ENCODE data around the gene KIAA1958. TPM values are rescaled to one million over a fixed set of nuclear protein-coding genes. Genes with fewer than 3 reads are reported as not detected.
A peak's percentile ranks its signal among the peaks of the same experiment; 100 is the strongest.

KIAA1958 gene
- total RNA-seq, 1 experiment from 2014 or later = 4.2 TPM

- TF ChIP-seq EZH2phosphoT487 (IDR thresholded peaks at IDR 0.05; ENCODE audit: borderline replicate concordance, low read length) (no peak), EZH2 (IDR thresholded peaks at IDR 0.05; ENCODE audit: low read length, unreplicated experiment) (no peak)
- TF ChIP-seq, protein P1, sequence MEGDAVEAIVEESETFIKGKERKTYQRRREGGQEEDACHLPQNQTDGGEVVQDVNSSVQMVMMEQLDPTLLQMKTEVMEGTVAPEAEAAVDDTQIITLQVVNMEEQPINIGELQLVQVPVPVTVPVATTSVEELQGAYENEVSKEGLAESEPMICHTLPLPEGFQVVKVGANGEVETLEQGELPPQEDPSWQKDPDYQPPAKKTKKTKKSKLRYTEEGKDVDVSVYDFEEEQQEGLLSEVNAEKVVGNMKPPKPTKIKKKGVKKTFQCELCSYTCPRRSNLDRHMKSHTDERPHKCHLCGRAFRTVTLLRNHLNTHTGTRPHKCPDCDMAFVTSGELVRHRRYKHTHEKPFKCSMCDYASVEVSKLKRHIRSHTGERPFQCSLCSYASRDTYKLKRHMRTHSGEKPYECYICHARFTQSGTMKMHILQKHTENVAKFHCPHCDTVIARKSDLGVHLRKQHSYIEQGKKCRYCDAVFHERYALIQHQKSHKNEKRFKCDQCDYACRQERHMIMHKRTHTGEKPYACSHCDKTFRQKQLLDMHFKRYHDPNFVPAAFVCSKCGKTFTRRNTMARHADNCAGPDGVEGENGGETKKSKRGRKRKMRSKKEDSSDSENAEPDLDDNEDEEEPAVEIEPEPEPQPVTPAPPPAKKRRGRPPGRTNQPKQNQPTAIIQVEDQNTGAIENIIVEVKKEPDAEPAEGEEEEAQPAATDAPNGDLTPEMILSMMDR (conservative IDR thresholded peaks at IDR 0.05; ENCODE audit: low read depth, low read length) = no peak
- H4K20me1 ChIP-seq (ENCODE audit: low read length) = no peaks in the 10 kb centered on the region
- H2AFZ ChIP-seq (ENCODE audit: low read length) = no peak overlapping the region
- H3K9me3 ChIP-seq (ENCODE audit: low read length) = no peaks in the 10 kb centered on the region
- H3K4me2 ChIP-seq (ENCODE audit: low read length) = no peak overlapping the region
- ATAC-seq = peak; percentile 58
- no peak overlapping the region for H3K4me3 ChIP-seq (ENCODE audit: low read length)
- H3K79me2 ChIP-seq (ENCODE audit: low read length) = no peaks in the 10 kb centered on the region
- H3F3A ChIP-seq (ENCODE audit: low read length, unreplicated experiment) = no peaks in the 10 kb centered on the region
- no peaks in the 10 kb centered on the region for H3K4me1 ChIP-seq (ENCODE audit: insufficient read depth, low read length)
- no peak for DNase-seq
- no peaks in the 10 kb centered on the region for H3K36me3 ChIP-seq (ENCODE audit: low read depth, low read length)
- intact Hi-C loops (cut with micrococcal nuclease) = no loop called here
- POLR2A ChIA-PET (ENCODE audit: unreplicated experiment) = no interaction called here
- no peak overlapping the region for H3K9ac ChIP-seq (ENCODE audit: low read length)
- no peaks in the 10 kb centered on the region for H3K9me2 ChIP-seq (replicated peaks; ENCODE audit: low read length)
- CTCF ChIA-PET = no interaction called here
- H3K27ac ChIP-seq (ENCODE audit: low read length) = no peak overlapping the region
- H3K27me3 ChIP-seq (ENCODE audit: low read length) = no peaks in the 10 kb centered on the region
- no TSS peak for BruUV-seq (replicated peaks)
Measured at GRCh38 chr9:112526973-112527372, 40.3 kb downstream of the KIAA1958 start.

- CTCF ChIA-PET = no interaction called here
- POLR2A ChIA-PET (ENCODE audit: unreplicated experiment) = no interaction called here
Measured at GRCh38 chr9:112527959-112528358, 41.3 kb downstream of the KIAA1958 start.

GRCh38 chr9:112529316-112529715, 42.7 kb downstream of the KIAA1958 start:
- Histone ChIP-seq H3K27me3 (ENCODE audit: low read length) (no peaks in the 10 kb centered on the region), H4K20me1 (ENCODE audit: low read length) (no peaks in the 10 kb centered on the region), H3K27ac (ENCODE audit: low read length) (no peak overlapping the region), H3K4me1 (ENCODE audit: insufficient read depth, low read length) (no peaks in the 10 kb centered on the region), H3K9me3 (ENCODE audit: low read length) (no peaks in the 10 kb centered on the region), H2AFZ (ENCODE audit: low read length) (no peak overlapping the region), H3K4me2 (ENCODE audit: low read length) (no peak overlapping the region), H3K4me3 (ENCODE audit: low read length) (no peak overlapping the region), H3K9me2 (replicated peaks; ENCODE audit: low read length) (no peaks in the 10 kb centered on the region), H3F3A (ENCODE audit: low read length, unreplicated experiment) (no peaks in the 10 kb centered on the region), H3K36me3 (ENCODE audit: low read depth, low read length) (no peaks in the 10 kb centered on the region), H3K9ac (ENCODE audit: low read length) (no peak overlapping the region), H3K79me2 (ENCODE audit: low read length) (no peaks in the 10 kb centered on the region)
- no peak for DNase-seq
- intact Hi-C loops (cut with micrococcal nuclease) = no loop called here
- BruUV-seq (replicated peaks) = no TSS peak
- POLR2A ChIA-PET (ENCODE audit: unreplicated experiment) = no interaction called here
- TF ChIP-seq, protein P1 (conservative IDR thresholded peaks at IDR 0.05; ENCODE audit: low read depth, low read length) = no peak
- CTCF ChIA-PET = no interaction called here
- ATAC-seq = no peak

More at GRCh38 chr9:112527959-112528358, 41.3 kb downstream of the KIAA1958 start:
- H3K79me2 ChIP-seq (ENCODE audit: low read length) = no peaks in the 10 kb centered on the region
- ATAC-seq = no peak
- no peak overlapping the region for H2AFZ ChIP-seq (ENCODE audit: low read length)
- H3K4me2 ChIP-seq (ENCODE audit: low read length) = no peak overlapping the region
- no TSS peak for BruUV-seq (replicated peaks)
- H3K9me3 ChIP-seq (ENCODE audit: low read length) = no peaks in the 10 kb centered on the region
- H3K36me3 ChIP-seq (ENCODE audit: low read depth, low read length) = no peaks in the 10 kb centered on the region
- no peaks in the 10 kb centered on the region for H3F3A ChIP-seq (ENCODE audit: low read length, unreplicated experiment)
- no peak overlapping the region for H3K4me3 ChIP-seq (ENCODE audit: low read length)
- no peaks in the 10 kb centered on the region for H3K27me3 ChIP-seq (ENCODE audit: low read length)
- H3K4me1 ChIP-seq (ENCODE audit: insufficient read depth, low read length) = no peaks in the 10 kb centered on the region
- no peaks in the 10 kb centered on the region for H3K9me2 ChIP-seq (replicated peaks; ENCODE audit: low read length)
- no peaks in the 10 kb centered on the region for H4K20me1 ChIP-seq (ENCODE audit: low read length)
- intact Hi-C loops (cut with micrococcal nuclease) = no loop called here
- TF ChIP-seq EZH2 (IDR thresholded peaks at IDR 0.05; ENCODE audit: low read length, unreplicated experiment) (no peak), EZH2phosphoT487 (IDR thresholded peaks at IDR 0.05; ENCODE audit: borderline replicate concordance, low read length) (no peak)
- TF ChIP-seq, protein P1 (conservative IDR thresholded peaks at IDR 0.05; ENCODE audit: low read depth, low read length) = no peak
- H3K9ac ChIP-seq (ENCODE audit: low read length) = no peak overlapping the region
- no peak for DNase-seq
- no peak overlapping the region for H3K27ac ChIP-seq (ENCODE audit: low read length)
